Mesenchymal stem cell (in vitro differentiated cells and primary cell): ENCODE data around the gene TMEM121.

Experiments
- DNase-seq: peaks from one replicate; pipeline ENCODE4 v3.0.0-alpha.2; 2013
- H2AFZ ChIP-seq: one replicate; pipeline ENCODE4 v1.6.1; 2013; ENCODE audit warnings: low read depth, mild to moderate bottlenecking, control low read depth, inconsistent platforms, low read length, moderate library complexity
- H2AK5ac ChIP-seq: 2 replicates; pipeline ENCODE4 v1.6.1; 2013; ENCODE audit warnings: low read length, moderate library complexity, mild to moderate bottlenecking, inconsistent platforms; ENCODE audit not compliant: severe bottlenecking
- H2BK120ac ChIP-seq: one replicate; pipeline ENCODE4 v1.6.1; 2013; ENCODE audit warnings: low read depth, mild to moderate bottlenecking, inconsistent platforms, low read length, moderate library complexity
- H2BK12ac ChIP-seq, 2 experiments: one replicate each; pipeline ENCODE4 v1.6.1; 2013; ENCODE audit warnings: inconsistent platforms in 2 of 2, low read length in 2 of 2, mild to moderate bottlenecking in 2 of 2, moderate library complexity in 2 of 2, control low read depth in 1 of 2
- H2BK15ac ChIP-seq: one replicate; pipeline ENCODE4 v1.6.1; 2013; ENCODE audit warnings: mild to moderate bottlenecking, low read depth, inconsistent platforms; ENCODE audit not compliant: poor library complexity, severe bottlenecking
- H2BK5ac ChIP-seq: 2 replicates; pipeline ENCODE4 v1.6.1; 2013; ENCODE audit warnings: low read depth, mild to moderate bottlenecking, low read length, control low read depth, inconsistent platforms; ENCODE audit not compliant: poor library complexity, severe bottlenecking
- H3K14ac ChIP-seq, 2 experiments: one replicate each; pipeline ENCODE4 v1.6.1; 2013; ENCODE audit warnings: inconsistent platforms in 2 of 2, low read length in 2 of 2, control low read depth in 1 of 2, mild to moderate bottlenecking in 1 of 2, moderate library complexity in 1 of 2
- H3K18ac ChIP-seq, 2 experiments: one replicate each; pipeline ENCODE4 v1.6.1; 2013; ENCODE audit warnings: inconsistent platforms in 2 of 2, low read length in 2 of 2, control low read depth in 1 of 2, low read depth in 1 of 2, mild to moderate bottlenecking in 1 of 2
- H3K23ac ChIP-seq, 2 experiments: one replicate each; pipeline ENCODE4 v1.6.1; 2013; ENCODE audit warnings: inconsistent platforms in 2 of 2, low read length in 2 of 2, mild to moderate bottlenecking in 2 of 2, moderate library complexity in 2 of 2, control low read depth in 1 of 2
- H3K27ac ChIP-seq: 2 replicates; pipeline ENCODE4 v1.5.1; 2013; ENCODE audit warnings: mild to moderate bottlenecking, moderate library complexity, low read length, control low read depth, inconsistent platforms; ENCODE audit not compliant: poor library complexity, severe bottlenecking
- H3K27me3 ChIP-seq, 2 experiments: 2 replicates each; pipeline versions ENCODE4 v1.6.1 to v1.7.0; 2013; ENCODE audit warnings: low read length in 2 of 2, mild to moderate bottlenecking in 2 of 2, moderate library complexity in 2 of 2, control low read depth in 1 of 2, inconsistent platforms in 1 of 2; ENCODE audit not compliant: control insufficient read depth in 1 of 2, insufficient read depth in 1 of 2
- H3K36me3 ChIP-seq, 2 experiments: 2 replicates each; pipeline versions ENCODE4 v1.6.1 to v1.7.0; 2013; ENCODE audit warnings: low read length in 2 of 2, control low read depth in 1 of 2, inconsistent platforms in 1 of 2, low read depth in 1 of 2, mild to moderate bottlenecking in 1 of 2; ENCODE audit not compliant: insufficient read depth in 2 of 2, control insufficient read depth in 1 of 2
- H3K4ac ChIP-seq, 2 experiments: one replicate each; pipeline ENCODE4 v1.6.1; 2013; ENCODE audit warnings: inconsistent platforms in 2 of 2, low read length in 2 of 2, mild to moderate bottlenecking in 2 of 2, moderate library complexity in 2 of 2, control low read depth in 1 of 2, low read depth in 1 of 2
- H3K4me1 ChIP-seq: 2 replicates; pipeline ENCODE4 v1.6.1; 2013; ENCODE audit warnings: low read depth, low read length, control low read depth; ENCODE audit not compliant: control insufficient read depth, insufficient read depth
- H3K4me2 ChIP-seq: 2 replicates; pipeline ENCODE4 v1.6.1; 2013; ENCODE audit warnings: low read length, mild to moderate bottlenecking, inconsistent platforms; ENCODE audit not compliant: poor library complexity, severe bottlenecking
- H3K4me3 ChIP-seq, 2 experiments: 2 replicates each; pipeline versions ENCODE4 v1.5.1 to v1.7.0; 2013; ENCODE audit warnings: low read length in 2 of 2, mild to moderate bottlenecking in 2 of 2, control low read depth in 1 of 2, low read depth in 1 of 2; ENCODE audit not compliant: insufficient read depth in 1 of 2
- H3K79me1 ChIP-seq: replicated peaks from 2 replicates; pipeline ENCODE4 v1.6.1; 2013; ENCODE audit warnings: mild to moderate bottlenecking, control low read depth, low read length, inconsistent platforms; ENCODE audit not compliant: poor library complexity, severe bottlenecking
- H3K9ac ChIP-seq: 2 replicates; pipeline ENCODE4 v1.7.0; 2013; ENCODE audit warnings: mild to moderate bottlenecking, low read length, moderate library complexity
- H3K9me3 ChIP-seq: 2 replicates; pipeline ENCODE4 v1.7.0; 2013; ENCODE audit warnings: mild to moderate bottlenecking, low read length; ENCODE audit not compliant: control insufficient read depth
- H4K8ac ChIP-seq: one replicate; pipeline ENCODE4 v1.6.1; 2013; ENCODE audit warnings: inconsistent platforms, mild to moderate bottlenecking, low read length, moderate library complexity
- H4K91ac ChIP-seq: one replicate; pipeline ENCODE4 v1.6.1; 2013; ENCODE audit warnings: mild to moderate bottlenecking, low read length, inconsistent platforms
- WGBS: methylation state at CpG from one replicate; pipeline ENCODE4 v1.1.7; 2013; ENCODE audit warnings: mixed read lengths; 5-methylcytosine and 5-hydroxymethylcytosine counted together

TMEM121 gene

GRCh38 chr14:105483300-105484068 lies 42.9 kb upstream of the TMEM121 start:
- Histone ChIP-seq H3K18ac (peak overlapping the region in 1 of 2 experiments; percentile 48), H3K4me1 (peaks cover 54% of the 10 kb centered on the region), H4K8ac (no peak overlapping the region)

GRCh38 chr14:105484069-105484996 lies 42.0 kb upstream of the TMEM121 start:
- Histone ChIP-seq H2BK12ac (peak overlapping the region; percentile 22 to 23), H4K8ac (peak overlapping the region; percentile 15), H3K4me1 (peaks cover 54% of the 10 kb centered on the region), H3K79me1 (no peaks in the 10 kb centered on the region), H3K18ac (peak overlapping the region in 1 of 2 experiments; percentile 0), H3K14ac (no peak overlapping the region), H3K36me3 (no peaks in the 10 kb centered on the region), H2BK5ac (no peak overlapping the region), H3K27me3 (peaks cover 21 to 36% of the 10 kb centered on the region in 2 experiments), H4K91ac (peak overlapping the region; percentile 32), H3K9ac (no peak overlapping the region), H3K27ac (no peak overlapping the region), H3K4me2 (no peak overlapping the region), H3K9me3 (no peaks in the 10 kb centered on the region), H3K4ac (no peak overlapping the region), H3K23ac (no peak overlapping the region), H2BK120ac (no peak overlapping the region), H2BK15ac (no peak overlapping the region), H2AFZ (no peak overlapping the region), H3K4me3 (no peak overlapping the region), H2AK5ac (no peak overlapping the region)
- WGBS: 80% methylated on average over 20 of the region's 20 CpGs
- peak; percentile 74 for DNase-seq

More at GRCh38 chr14:105483300-105484068, 42.9 kb upstream of the TMEM121 start:
- no peak for DNase-seq
- Histone ChIP-seq H2BK15ac (peak overlapping the region; percentile 57), H3K9me3 (no peaks in the 10 kb centered on the region), H2BK12ac (peak overlapping the region in 1 of 2 experiments; percentile 74), H3K14ac (peak overlapping the region in 1 of 2 experiments; percentile 36), H3K27ac (no peak overlapping the region), H3K79me1 (no peaks in the 10 kb centered on the region), H3K4me3 (no peak overlapping the region), H3K23ac (no peak overlapping the region), H2AFZ (no peak overlapping the region), H3K9ac (peak overlapping the region; percentile 97), H2AK5ac (no peak overlapping the region), H3K4ac (peak overlapping the region in 1 of 2 experiments; percentile 24), H4K91ac (peak overlapping the region; percentile 56), H3K4me2 (no peak overlapping the region), H3K36me3 (no peaks in the 10 kb centered on the region), H3K27me3 (peaks cover 25 to 33% of the 10 kb centered on the region in 2 experiments), H2BK120ac (no peak overlapping the region), H2BK5ac (no peak overlapping the region)
- 90% methylated on average over 17 of the region's 18 CpGs for WGBS

- Histone ChIP-seq H3K79me1 (no peaks in the 10 kb centered on the region), H3K27ac (no peak overlapping the region), H3K23ac (no peak overlapping the region), H2BK5ac (no peak overlapping the region), H4K91ac (peak overlapping the region; percentile 4), H3K4me3 (peak overlapping the region in 1 of 2 experiments; percentile 18), H3K27me3 (peaks cover 15 to 36% of the 10 kb centered on the region in 2 experiments), H3K14ac (no peak overlapping the region), H2BK120ac (no peak overlapping the region), H2AK5ac (no peak overlapping the region), H3K4ac (no peak overlapping the region), H3K18ac (peak overlapping the region in 1 of 2 experiments; percentile 0), H2BK12ac (no peak overlapping the region), H3K36me3 (no peaks in the 10 kb centered on the region), H3K4me1 (peaks cover 53% of the 10 kb centered on the region), H3K4me2 (no peak overlapping the region), H2BK15ac (no peak overlapping the region), H4K8ac (no peak overlapping the region), H2AFZ (no peak overlapping the region), H3K9me3 (no peaks in the 10 kb centered on the region), H3K9ac (no peak overlapping the region)
- 97% methylated on average over 16 of the region's 16 CpGs for WGBS
- DNase-seq: no peak
Observed at GRCh38 chr14:105484997-105485393, 41.4 kb upstream of the TMEM121 start.

- H3K36me3 ChIP-seq: no peaks in the 10 kb centered on the region
- no peaks in the 10 kb centered on the region for H3K9me3 ChIP-seq
Observed at GRCh38 chr14:105485739-105486162, 40.6 kb upstream of the TMEM121 start.

More at GRCh38 chr14:105485739-105486162, 40.6 kb upstream of the TMEM121 start:
- H3K4me3 ChIP-seq: no peak overlapping the region
- H3K23ac ChIP-seq: no peak overlapping the region
- H3K27ac ChIP-seq: no peak overlapping the region
- H3K14ac ChIP-seq: peak overlapping the region in 1 of 2 experiments; percentile 58
- no peak overlapping the region for H3K9ac ChIP-seq
- H3K27me3 ChIP-seq: peaks cover 14 to 36% of the 10 kb centered on the region in 2 experiments
- H2BK12ac ChIP-seq: peak overlapping the region in 1 of 2 experiments; percentile 37
- 27% methylated on average over 12 of the region's 12 CpGs for WGBS
- no peak overlapping the region for H2BK5ac ChIP-seq
- no peak overlapping the region for H2AFZ ChIP-seq
- no peak overlapping the region for H4K8ac ChIP-seq
- H3K4me2 ChIP-seq: no peak overlapping the region
- H3K79me1 ChIP-seq: no peaks in the 10 kb centered on the region
- peak; percentile 57 for DNase-seq
- no peak overlapping the region for H4K91ac ChIP-seq
- H2AK5ac ChIP-seq: no peak overlapping the region
- H3K4me1 ChIP-seq: peaks cover 51% of the 10 kb centered on the region
- no peak overlapping the region for H3K4ac ChIP-seq
- H3K18ac ChIP-seq: peak overlapping the region in 1 of 2 experiments; percentile 34
- no peak overlapping the region for H2BK120ac ChIP-seq
- H2BK15ac ChIP-seq: no peak overlapping the region
